ENCODE results near the gene RAD51B. TPM values are rescaled to one million over a fixed set of nuclear protein-coding genes. Genes with fewer than 3 reads are reported as not detected.

The RAD51B gene
- total RNA-seq, 1 experiment from 2014 or later, result 14.2 TPM

DNA sequence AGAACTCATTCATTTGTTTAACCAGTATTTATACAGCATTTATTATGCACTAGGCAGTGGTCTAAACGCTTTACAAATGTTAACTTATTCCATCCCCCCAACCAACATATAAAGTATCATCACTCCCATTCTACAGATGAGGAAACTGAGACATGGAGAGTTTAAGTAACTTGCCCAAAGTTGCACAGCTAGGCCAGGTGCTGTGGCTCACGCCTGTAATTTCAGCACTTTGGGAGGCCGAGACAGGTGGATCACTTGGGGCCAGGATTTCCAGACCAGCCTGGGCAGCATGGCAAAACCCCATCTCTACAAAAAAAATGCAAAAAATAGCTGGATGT is 935.4 kb downstream of the RAD51B start (continued):
- TF ChIP-seq, protein P1, sequence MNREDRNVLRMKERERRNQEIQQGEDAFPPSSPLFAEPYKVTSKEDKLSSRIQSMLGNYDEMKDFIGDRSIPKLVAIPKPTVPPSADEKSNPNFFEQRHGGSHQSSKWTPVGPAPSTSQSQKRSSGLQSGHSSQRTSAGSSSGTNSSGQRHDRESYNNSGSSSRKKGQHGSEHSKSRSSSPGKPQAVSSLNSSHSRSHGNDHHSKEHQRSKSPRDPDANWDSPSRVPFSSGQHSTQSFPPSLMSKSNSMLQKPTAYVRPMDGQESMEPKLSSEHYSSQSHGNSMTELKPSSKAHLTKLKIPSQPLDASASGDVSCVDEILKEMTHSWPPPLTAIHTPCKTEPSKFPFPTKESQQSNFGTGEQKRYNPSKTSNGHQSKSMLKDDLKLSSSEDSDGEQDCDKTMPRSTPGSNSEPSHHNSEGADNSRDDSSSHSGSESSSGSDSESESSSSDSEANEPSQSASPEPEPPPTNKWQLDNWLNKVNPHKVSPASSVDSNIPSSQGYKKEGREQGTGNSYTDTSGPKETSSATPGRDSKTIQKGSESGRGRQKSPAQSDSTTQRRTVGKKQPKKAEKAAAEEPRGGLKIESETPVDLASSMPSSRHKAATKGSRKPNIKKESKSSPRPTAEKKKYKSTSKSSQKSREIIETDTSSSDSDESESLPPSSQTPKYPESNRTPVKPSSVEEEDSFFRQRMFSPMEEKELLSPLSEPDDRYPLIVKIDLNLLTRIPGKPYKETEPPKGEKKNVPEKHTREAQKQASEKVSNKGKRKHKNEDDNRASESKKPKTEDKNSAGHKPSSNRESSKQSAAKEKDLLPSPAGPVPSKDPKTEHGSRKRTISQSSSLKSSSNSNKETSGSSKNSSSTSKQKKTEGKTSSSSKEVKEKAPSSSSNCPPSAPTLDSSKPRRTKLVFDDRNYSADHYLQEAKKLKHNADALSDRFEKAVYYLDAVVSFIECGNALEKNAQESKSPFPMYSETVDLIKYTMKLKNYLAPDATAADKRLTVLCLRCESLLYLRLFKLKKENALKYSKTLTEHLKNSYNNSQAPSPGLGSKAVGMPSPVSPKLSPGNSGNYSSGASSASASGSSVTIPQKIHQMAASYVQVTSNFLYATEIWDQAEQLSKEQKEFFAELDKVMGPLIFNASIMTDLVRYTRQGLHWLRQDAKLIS (CRISPR knock-in tag; IDR thresholded peaks at IDR 0.05; ENCODE audit: borderline replicate concordance), result no peak
- TF ChIP-seq ZNF671 (CRISPR knock-in tag; IDR thresholded peaks at IDR 0.05), result no peak
- TF ChIP-seq RORB (CRISPR knock-in tag; IDR thresholded peaks at IDR 0.05), result no peak
- TF ChIP-seq NR3C1 (CRISPR knock-in tag; conservative IDR thresholded peaks at IDR 0.05; ENCODE audit: low read depth), result no peak
- TF ChIP-seq USF2 (CRISPR knock-in tag; IDR thresholded peaks at IDR 0.05), result no peak
- TF ChIP-seq, protein P2, sequence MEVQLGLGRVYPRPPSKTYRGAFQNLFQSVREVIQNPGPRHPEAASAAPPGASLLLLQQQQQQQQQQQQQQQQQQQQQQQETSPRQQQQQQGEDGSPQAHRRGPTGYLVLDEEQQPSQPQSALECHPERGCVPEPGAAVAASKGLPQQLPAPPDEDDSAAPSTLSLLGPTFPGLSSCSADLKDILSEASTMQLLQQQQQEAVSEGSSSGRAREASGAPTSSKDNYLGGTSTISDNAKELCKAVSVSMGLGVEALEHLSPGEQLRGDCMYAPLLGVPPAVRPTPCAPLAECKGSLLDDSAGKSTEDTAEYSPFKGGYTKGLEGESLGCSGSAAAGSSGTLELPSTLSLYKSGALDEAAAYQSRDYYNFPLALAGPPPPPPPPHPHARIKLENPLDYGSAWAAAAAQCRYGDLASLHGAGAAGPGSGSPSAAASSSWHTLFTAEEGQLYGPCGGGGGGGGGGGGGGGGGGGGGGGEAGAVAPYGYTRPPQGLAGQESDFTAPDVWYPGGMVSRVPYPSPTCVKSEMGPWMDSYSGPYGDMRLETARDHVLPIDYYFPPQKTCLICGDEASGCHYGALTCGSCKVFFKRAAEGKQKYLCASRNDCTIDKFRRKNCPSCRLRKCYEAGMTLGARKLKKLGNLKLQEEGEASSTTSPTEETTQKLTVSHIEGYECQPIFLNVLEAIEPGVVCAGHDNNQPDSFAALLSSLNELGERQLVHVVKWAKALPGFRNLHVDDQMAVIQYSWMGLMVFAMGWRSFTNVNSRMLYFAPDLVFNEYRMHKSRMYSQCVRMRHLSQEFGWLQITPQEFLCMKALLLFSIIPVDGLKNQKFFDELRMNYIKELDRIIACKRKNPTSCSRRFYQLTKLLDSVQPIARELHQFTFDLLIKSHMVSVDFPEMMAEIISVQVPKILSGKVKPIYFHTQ (CRISPR knock-in tag; IDR thresholded peaks at IDR 0.05), result no peak
- no peak for TF ChIP-seq ZNF219 (CRISPR knock-in tag; IDR thresholded peaks at IDR 0.05; ENCODE audit: borderline replicate concordance)

- ChIA-PET CTCF (interaction anchor here (1.2 kb wide), 1 partner anchor 10 kb away, joined by 3 read pairs; no protein-coding TSS in a partner anchor), POLR2A (no interaction called here)
- Mint-ChIP-seq H3K27ac (no peak overlapping the region), H3K4me1 (no peaks in the 10 kb centered on the region), H3K9me3 (no peaks in the 10 kb centered on the region), H3K27me3 (ENCODE audit: low read depth) (no peaks in the 10 kb centered on the region), H3K4me3 (no peak overlapping the region), H3K36me3 (no peaks in the 10 kb centered on the region)
- ATAC-seq (no peak), DNase-seq (ENCODE audit: low spot score) (no peak)
- TF ChIP-seq NFATC4 (CRISPR knock-in tag; IDR thresholded peaks at IDR 0.05) (no peak), SOX15 (CRISPR knock-in tag; IDR thresholded peaks at IDR 0.05) (no peak), ZNF232 (CRISPR knock-in tag; IDR thresholded peaks at IDR 0.05) (no peak), ZNF416 (CRISPR knock-in tag; IDR thresholded peaks at IDR 0.05) (no peak), NFYB (CRISPR knock-in tag; conservative IDR thresholded peaks at IDR 0.05; ENCODE audit: low read depth) (no peak), ZNF219 (CRISPR knock-in tag; IDR thresholded peaks at IDR 0.05; ENCODE audit: borderline replicate concordance) (no peak), ZNF121 (CRISPR knock-in tag; IDR thresholded peaks at IDR 0.05) (no peak), CBFB (CRISPR knock-in tag; IDR thresholded peaks at IDR 0.05; ENCODE audit: low read depth) (no peak), FOXJ3 (CRISPR knock-in tag; IDR thresholded peaks at IDR 0.05; ENCODE audit: borderline replicate concordance) (no peak), TEAD4 (CRISPR knock-in tag; IDR thresholded peaks at IDR 0.05) (no peak), ZBTB21 (CRISPR knock-in tag; IDR thresholded peaks at IDR 0.05; ENCODE audit: borderline replicate concordance) (no peak), ZNF263 (CRISPR knock-in tag; IDR thresholded peaks at IDR 0.05; ENCODE audit: low read depth) (no peak), FOXP4 (CRISPR knock-in tag; IDR thresholded peaks at IDR 0.05) (no peak), ATF3 (CRISPR knock-in tag; conservative IDR thresholded peaks at IDR 0.05) (no peak), MYBL2 (CRISPR knock-in tag; IDR thresholded peaks at IDR 0.05) (no peak), NR2C2 (CRISPR knock-in tag; IDR thresholded peaks at IDR 0.05) (no peak)
- TF ChIP-seq, protein P3, sequence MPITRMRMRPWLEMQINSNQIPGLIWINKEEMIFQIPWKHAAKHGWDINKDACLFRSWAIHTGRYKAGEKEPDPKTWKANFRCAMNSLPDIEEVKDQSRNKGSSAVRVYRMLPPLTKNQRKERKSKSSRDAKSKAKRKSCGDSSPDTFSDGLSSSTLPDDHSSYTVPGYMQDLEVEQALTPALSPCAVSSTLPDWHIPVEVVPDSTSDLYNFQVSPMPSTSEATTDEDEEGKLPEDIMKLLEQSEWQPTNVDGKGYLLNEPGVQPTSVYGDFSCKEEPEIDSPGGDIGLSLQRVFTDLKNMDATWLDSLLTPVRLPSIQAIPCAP (CRISPR knock-in tag; IDR thresholded peaks at IDR 0.05), result no peak
- TF ChIP-seq, protein P4, sequence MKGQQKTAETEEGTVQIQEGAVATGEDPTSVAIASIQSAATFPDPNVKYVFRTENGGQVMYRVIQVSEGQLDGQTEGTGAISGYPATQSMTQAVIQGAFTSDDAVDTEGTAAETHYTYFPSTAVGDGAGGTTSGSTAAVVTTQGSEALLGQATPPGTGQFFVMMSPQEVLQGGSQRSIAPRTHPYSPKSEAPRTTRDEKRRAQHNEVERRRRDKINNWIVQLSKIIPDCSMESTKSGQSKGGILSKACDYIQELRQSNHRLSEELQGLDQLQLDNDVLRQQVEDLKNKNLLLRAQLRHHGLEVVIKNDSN (CRISPR knock-in tag; IDR thresholded peaks at IDR 0.05), result no peak
- TF ChIP-seq, protein P5, sequence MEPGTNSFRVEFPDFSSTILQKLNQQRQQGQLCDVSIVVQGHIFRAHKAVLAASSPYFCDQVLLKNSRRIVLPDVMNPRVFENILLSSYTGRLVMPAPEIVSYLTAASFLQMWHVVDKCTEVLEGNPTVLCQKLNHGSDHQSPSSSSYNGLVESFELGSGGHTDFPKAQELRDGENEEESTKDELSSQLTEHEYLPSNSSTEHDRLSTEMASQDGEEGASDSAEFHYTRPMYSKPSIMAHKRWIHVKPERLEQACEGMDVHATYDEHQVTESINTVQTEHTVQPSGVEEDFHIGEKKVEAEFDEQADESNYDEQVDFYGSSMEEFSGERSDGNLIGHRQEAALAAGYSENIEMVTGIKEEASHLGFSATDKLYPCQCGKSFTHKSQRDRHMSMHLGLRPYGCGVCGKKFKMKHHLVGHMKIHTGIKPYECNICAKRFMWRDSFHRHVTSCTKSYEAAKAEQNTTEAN (CRISPR knock-in tag; IDR thresholded peaks at IDR 0.05), result no peak
These were observed 936.5 kb downstream of the RAD51B start for GRCh38 chr14:68756000-68756481.
